ENCODE data around the gene RB1.
"Not testable (repeated sequence)": the region's sequence is repeated elsewhere in the genome, so short reads cannot be mapped to it uniquely, and the experiment has no call there.

RB1 gene

DNA sequence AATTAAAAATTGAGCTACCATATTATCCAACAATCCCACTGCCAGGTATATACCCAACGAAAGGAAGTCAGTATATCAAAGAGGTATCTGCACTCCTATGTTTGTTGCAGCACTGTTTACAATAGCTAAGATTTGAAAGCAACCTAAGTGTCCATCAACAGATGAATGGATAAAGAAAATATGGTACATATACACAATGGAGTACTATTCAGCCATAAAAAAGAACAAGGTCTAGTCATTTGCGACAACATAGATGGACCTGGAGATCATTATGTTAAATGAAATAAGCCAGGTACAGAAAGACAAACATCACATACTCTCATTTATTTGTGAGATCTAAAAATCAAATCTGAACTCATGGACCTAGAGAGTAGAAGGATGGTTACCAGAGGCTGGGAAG is 52.0 kb downstream of the RB1 start:
- DNase-seq = not testable (repeated sequence)

DNA sequence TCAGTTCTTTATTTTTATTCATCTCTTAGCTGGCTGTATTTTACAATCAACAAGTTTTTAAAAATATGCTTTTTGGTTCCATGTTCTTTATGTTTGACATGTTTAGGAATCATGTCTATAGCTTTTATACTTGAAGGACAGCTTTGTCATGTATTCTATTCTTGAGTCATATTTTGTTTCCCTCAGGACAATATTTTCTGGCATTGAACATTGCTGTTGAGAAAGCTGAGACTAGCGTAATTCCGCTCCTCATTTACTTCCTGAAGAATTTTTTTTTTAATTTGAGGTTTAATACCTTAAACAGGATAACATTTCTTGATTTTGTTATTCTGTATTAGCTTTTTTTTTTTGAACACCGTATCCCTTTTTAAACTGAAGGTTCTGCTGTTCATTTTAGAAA is 53.2 kb downstream of the RB1 start:
- no peak for DNase-seq

DNA sequence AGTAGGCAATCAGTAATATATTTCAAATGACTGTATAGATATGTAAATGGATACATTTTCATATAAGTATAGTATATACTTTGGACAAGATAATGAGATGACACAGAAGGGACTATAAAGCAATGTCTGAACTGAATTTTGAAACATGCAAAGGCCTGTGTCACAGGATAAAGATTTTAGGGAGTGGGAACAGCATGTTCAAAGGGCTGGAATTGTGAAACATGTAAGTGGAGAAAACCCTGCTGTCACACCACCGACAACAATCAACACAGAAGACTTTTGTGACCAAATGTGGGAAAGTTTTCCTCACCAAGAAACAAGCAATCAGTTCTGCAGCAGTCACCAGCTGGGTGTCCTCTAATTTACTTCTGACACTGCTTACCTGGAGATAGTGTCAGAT is 66.4 kb downstream of the RB1 start:
- DNase-seq = no peak

DNA sequence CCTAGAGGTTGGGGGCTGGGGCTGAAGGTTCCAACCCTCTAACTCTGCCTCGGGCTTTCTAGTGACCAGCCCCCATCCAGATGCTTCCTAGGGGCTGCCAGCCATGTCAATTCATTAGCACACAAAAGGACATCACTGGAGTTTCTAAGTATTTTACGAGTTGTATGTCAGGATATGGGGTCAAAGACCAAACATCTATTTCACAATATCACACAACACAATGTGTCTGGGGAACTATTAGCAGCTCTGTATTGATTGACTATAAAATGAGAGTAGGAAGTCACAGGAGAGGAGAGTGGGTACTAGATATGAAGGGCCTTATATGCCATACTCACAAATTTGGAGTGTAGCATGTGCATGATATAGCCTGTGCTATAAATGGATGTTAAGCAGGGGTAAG is 67.3 kb downstream of the RB1 start:
- DNase-seq = no peak

DNA sequence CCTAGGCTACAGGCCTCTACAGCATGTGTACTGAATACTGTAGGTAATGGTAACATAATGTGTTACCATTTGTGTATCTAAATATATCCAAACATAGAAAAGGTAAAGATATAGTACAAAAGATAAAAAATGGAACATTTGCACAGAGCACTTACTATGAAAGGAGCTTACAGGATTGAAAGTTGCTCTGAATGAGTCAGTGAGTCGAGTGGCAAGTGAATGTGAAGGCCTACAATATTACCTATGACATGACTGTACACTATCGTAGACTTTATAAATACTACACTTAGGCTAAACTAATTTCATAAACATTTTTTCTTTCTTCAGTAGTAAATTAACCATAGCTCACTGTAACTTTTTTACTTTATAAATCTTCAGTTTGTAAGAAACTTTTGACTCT is 74.3 kb downstream of the RB1 start:
- DNase-seq = no peak

DNA sequence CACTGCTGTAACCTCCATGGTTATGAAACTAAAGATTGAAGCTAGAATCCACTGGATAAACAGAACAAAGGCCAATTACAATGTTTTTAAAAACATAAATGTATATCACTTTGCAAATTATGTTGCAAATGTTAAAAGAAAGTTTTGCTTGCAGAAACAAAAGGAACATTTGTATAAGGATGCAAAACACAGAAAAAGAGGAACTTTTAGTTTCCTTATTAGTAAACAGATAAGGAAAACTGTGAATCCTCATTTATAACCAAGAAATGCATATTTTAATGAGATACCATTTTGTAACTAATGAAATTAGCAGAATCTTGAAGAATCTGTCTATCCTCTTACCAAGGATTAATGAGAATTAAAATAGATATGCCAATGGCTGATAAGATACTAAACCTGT is 77.0 kb downstream of the RB1 start:
- no peak for DNase-seq

DNA sequence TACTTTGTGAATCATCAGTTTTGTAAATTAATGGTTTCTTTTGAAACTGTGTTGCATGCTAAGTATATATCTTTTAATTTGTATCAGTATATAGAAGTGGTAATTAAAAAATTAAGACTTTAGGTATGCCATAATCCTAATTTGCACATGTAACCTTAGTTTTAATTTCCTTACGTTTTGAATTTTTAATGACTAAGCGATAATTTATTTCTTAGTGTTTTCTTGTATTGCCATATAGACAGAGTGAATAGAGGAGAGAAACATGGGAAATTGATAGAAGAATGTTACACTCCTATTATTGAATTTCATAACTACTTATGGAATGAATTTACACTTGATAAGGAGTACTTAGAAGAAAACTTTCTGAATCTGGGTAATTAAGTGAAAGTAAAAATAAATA is 79.8 kb downstream of the RB1 start:
- no peak for DNase-seq

DNA sequence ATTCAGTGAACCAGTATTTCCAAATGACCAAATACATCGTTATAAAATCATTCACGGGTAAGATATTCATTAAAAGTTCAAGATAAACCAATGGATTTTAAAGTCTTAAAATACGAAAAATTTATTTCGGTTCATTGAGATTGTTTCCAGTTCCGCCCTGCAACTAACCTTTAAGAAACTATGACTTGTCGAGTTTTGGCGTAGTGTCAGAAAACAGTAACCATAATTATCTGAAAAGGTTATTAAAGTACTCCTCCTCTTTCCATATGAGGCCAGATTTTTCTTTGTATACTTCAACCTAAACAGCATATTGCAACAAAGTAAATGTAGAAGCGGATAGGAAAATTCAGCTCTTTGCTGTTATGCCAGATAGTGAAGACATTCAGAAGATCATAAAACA is 83.3 kb downstream of the RB1 start:
- no peak for DNase-seq

DNA sequence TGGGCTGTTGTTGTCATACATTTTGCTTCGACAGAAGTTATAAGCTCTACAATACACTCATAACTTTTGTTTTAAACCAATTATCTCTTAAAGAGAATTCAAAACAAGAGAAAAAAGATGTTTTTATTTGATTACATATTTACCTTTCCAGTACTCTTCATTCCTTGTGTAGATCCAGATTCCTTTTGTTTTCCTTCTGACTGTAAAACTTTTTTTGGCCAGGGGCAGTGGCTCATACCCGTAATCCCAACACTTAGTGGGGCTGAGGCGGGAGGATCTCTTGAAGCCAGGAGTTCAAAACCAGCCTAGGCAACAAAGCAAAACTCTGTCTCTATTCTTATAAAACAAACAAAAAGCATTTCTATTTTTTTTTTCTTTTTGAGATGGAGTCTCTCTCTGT is 87.7 kb downstream of the RB1 start:
- DNase-seq = no peak

DNA sequence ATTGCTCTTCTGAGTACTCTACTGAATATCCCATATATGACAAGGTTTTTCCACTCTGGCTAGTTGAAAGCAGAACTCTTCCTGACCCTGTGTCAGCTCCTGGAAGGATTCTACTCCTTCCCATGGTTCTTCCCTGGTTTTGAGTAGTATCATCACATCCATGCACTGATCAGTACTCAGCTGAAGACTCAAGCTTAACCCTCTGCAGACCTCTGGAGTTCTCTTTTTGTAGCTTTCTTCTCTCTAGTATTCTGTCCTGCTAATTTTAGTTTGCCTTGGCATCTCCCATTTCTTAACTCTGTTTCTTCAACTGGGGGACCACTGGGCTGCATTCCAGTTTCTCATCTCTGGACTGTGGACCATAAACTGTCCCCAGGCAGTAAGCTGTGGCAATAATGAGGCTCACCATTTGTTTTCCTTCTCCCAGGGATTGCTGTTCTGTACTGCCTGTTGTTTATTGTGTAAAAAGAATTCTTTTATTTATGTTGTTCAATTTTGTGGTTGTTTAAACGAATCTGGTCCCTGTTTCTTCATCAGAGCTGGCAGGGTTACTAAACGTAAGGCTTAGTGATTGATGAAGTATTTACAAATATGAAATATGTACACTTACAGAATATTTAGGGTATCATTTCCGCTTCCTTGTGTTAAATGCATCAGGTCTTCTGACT is 89.6 kb downstream of the RB1 start:
- no peak for DNase-seq

DNA sequence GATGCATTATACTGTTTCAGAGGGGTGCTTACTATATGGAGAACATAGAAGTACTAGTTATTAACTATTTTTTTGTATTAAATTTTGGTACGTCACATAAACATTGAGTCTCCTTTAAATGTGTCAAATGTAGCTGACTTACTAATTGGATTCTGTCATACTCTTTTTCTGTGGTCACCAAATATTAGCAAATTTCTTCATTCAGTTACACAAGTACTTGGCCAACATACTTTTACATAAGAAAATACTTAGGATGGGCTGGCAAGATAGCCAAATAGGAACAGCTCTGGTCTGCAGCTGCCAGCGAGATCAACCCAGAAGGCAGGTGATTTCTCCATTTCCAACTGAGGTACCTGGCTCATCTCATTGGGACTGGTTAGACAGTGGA is 90.1 kb downstream of the RB1 start:
- DNase-seq = no peak

DNA sequence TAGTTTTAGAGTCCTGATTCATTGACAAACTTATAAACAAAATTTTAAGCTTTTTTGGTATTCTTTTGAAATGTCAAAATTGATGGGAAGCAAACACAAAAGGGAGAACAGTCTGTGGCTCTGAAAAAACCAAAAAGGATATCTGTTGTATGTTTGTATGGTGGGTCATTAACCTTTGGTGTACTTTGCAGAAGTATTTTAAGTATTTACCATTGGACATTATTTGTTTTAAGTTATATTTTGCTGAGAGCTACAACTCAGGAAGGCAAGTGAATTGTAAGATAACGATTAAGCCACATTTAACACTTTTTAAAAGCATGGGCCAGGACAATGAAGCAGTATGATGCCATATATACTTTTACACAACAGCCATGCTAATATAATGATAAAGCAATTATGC is 94.2 kb downstream of the RB1 start:
- no peak for DNase-seq

DNA sequence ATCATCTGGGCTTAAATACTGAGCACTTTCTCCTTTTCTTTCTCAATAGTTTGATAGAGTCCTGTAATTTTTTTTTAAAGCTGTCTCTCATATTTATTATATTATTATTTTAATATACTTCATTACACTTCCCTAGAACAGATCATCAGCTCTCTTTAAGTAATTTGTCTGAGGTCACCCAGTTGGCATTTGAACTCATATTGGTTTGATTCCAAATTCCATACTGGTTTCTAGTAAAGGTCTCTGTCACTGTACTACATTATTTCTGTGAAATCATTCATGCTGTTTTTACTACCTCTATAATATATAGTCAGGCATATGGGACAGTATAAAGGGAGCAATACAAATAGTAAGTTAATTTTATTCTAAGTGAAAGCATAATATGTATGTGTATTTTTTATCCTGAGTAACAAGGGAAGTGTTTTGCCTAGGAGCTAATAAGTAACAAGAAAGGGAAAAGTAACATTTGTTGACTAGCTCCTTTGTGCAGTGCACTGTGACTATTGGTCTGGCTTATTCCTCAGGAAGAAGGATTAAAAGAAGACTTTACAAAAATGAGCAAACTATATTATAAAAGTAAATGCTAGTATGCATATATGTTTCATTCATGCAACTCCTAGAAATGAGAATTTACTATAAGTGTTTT is 95.0 kb downstream of the RB1 start:
- DNase-seq = no peak

DNA sequence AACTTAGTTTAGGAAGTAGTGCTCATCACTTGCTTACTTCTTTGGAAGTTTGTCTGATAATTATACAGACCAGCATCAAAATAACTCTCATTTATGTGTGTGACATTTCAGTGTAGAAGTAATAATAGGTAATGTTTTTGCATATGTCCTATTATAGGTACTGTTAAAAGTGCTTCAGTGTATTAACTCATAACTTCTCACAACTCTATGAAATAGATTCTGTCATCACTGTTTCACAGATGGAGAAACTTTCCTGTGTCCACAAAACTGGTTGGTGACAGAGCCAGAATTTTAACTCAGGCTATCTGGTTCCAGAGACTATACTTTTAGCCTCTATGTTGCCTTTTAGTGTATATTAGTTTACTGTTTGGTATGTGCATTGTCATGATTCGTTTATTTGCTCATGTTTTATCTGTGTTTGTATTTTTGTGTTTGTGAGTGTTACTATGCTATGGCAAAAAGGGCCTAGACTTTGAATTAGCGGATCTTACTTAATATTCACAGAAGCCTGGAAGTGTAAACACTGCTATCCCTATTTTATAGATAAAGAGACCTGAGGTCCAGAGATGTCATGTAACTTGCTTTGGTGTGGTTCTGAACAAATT is 96.6 kb downstream of the RB1 start:
- DNase-seq = no peak

DNA sequence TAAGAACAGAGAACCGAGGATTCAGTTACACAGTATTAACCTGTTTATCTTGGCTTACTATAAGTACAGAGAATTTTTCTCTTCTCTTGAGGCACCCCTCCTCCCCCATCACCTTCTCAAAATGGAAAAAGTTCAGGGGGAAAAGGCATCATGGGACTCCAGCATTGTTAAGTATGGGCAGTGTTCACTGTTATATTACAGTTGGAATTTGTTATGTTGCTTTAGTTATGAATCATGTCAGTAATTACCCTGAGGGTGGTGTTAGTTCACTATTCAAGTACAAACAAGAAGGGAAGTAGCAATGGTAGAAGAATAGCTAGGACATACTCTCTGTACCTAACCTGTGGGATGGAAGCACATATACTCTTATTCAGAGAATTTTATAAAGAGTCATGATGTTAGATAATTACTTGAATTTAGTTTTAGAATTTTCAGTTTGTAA is 97.3 kb downstream of the RB1 start:
- no peak for DNase-seq

DNA sequence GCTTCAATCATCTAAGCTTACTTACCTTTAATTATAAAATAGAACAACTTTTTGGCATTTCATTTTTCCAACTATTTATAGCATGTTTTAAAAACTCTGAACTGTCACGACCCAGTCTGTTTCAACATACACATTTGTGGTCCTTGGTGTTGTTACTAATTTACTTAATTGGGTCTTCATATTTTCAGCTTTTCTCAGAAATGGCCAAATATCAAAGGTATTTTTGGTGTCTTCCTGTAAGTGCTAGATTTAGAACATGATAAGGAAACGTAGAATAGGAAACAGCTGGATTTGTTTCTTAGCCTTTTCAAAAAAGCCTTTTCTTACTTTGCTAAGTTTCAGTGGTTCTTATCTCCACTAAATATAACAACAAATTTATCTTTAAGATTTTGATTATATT is 97.9 kb downstream of the RB1 start:
- DNase-seq = no peak

DNA sequence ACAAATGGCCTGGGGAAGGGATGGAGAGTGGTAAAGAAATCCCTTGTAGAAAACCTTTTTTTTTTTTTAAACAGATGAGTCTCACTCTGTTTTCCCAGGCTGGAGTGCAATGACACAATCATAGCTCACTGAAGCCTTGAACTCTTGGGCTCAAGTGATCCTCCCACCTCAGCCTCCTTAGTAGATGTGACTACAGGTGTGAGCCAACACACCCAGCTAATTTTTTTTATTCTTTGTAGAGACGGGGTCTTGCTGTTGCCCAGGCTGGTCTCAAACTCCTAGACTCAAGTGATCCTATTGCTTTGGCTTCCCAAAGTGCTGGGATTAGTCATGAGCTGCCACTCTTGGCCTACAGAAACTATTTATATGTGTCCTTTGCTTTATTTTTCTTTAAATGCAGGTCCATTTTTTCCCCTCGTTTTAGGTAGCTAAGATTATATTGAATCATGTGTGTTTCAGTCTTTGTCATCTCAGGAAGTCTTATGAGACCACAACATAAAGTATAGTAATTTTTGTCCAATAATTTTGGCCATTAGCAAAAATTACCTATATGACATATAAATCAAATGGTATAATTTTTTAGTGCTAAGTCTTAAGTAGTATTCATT is 98.9 kb downstream of the RB1 start:
- no peak for DNase-seq

DNA sequence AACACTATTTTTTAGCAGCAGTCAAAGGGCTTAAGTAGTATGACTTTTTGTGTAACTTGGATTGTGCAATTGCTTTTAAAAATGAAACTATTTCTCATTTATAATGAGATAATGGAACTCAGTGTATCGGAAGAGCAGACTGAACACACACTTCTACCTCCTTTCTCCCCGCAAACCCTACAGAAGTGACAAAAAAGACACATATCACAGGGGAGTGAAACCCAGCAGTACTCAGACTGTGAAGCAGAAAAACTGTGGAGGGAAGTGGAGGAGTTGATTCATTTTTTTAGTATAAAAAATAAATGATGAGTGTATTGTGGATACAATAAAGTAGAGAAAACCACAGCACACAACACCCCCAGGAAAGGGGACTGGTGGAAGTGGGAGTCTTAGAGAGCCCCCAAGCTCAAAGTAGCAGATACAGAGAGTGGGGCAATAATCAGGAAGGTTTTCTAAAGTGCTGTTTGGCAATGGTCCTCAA is 99.6 kb downstream of the RB1 start:
- no peak for DNase-seq

DNA sequence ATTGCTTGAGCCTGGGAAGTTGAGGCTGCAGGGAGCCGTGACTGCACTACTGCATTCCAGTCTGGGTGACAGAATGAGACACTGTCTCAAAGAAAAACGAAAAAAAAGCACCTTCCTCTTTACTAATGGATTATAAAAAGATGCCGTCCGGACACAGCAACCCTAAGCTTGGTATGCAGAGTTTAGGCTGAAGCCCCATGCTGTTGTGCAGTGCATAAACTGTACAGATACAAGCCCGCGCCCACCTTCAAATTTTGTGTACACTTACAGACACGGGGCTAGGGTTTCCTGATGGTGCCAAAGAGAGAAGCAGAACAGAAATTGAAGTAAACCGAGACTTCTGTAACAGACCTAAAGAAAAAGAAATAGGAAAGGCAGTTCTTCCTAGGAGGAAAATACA is 100.4 kb downstream of the RB1 start:
- DNase-seq = no peak

DNA sequence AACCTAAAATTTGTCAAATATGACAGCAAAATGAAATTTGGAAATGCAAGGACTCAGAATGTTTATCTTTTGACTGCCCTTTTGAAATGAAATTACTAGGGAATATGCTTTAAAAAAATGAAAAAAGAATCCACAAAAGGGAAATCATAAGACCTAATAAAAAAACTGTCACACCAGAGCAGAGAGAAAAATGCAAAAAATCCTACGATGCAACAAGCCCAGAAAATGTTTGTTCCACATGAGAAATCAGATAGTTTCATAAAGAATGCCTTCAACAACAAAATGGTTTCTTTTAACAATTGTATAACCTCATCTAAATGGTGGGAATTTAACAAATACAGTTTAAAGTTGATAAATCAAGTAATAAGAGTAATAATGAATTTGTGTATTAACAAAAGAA is 101.4 kb downstream of the RB1 start:
- DNase-seq = no peak

DNA sequence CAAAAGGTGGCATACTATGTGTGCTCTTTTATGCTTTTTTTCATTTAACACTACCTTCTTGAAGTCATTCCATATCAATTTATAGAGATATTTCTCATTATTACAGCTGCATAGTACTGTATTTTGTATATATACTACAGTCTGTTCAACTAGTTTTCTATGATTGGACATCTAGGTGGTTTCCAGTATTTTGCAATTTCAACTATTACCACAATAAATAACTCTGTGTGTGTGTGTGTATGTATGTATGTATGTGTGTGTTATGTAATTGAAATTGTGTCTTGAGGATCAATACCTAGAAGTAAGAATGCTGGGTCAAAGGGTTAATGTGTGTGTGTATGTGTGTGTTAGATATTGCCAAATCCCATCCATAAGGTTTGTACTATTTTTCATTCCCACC is 102.3 kb downstream of the RB1 start:
- DNase-seq = no peak

DNA sequence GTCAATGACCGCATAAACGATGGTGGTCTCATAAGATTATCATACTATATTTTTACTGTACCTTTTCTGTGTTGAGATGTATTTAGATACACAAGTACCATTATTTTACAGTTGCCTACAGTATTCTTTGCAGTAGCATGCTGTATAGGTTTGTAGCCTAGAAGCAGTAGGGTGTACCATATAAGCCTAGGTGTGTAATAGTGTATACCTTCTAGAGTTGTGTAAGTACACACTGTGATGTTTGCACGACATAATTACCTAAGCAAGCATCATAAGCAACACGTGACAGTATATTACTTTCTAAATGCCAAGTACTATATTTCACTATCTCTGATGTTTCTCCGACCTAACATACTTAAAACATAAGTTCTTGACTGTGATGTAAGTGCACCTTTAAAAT is 106.6 kb downstream of the RB1 start:
- no peak for DNase-seq

DNA sequence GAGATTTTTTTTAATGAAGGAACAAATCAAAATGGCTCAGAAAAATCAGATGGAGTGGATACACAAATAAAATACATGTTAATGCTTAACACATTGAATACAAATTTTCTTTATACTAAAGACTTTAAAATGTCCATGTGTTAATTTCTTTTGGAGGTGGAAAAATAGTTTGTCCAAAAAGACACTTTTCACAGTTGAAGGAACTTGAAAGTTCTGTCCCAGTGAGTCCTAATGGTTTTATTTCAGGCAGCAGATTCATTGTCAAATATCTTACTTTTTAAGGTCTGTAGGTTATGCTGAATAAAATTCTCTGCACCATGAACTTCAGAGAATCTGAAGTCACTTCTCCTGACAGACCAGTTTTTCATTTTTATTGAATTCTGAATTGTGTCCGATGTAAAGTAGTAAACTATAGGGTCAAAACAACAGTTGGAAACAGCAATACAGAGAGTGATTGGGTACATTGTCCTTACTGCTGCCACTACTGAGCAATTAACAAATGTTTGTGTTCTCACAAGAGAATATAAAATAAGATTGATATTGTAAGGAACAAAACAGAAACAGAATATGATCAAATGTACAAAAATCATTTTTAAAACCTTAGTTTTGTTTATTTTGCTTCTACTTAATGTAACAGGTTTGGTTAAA is 107.7 kb downstream of the RB1 start:
- no peak for DNase-seq
